DOHH2 (cell line): ENCODE data around the gene SAP130.

Source experiments
- H3F3A ChIP-seq: fragments of 200-600 bp; sonication (generic), shearing (Covaris generic); 2 replicates; pipeline ENCODE4 v1.6.0; 2016; ENCODE audit warnings: antibody characterized with exemption, mild to moderate bottlenecking; ENCODE audit not compliant: control insufficient read depth, insufficient read depth
- H3K27ac ChIP-seq: fragments of 200-600 bp; sonication (generic); 2 replicates; pipeline ENCODE4 v1.5.1; 2014; ENCODE audit warnings: low read depth, mild to moderate bottlenecking, low read length, moderate library complexity
- H3K27me3 ChIP-seq: fragments of 200-600 bp; sonication (generic); 2 replicates; pipeline ENCODE4 v1.6.1; 2014; ENCODE audit warnings: mild to moderate bottlenecking, low read length, mixed read lengths; ENCODE audit not compliant: control insufficient read depth
- H3K36me3 ChIP-seq: fragments of 200-600 bp; sonication (generic); 2 replicates; pipeline ENCODE4 v1.6.1; 2014; ENCODE audit warnings: mild to moderate bottlenecking, low read length, moderate library complexity, mixed read lengths; ENCODE audit not compliant: control insufficient read depth
- H3K4me1 ChIP-seq: fragments of 200-600 bp; sonication (generic); 2 replicates; pipeline ENCODE4 v1.6.1; 2014; ENCODE audit warnings: mild to moderate bottlenecking, low read length, mixed read lengths; ENCODE audit not compliant: control insufficient read depth
- H3K4me2 ChIP-seq: fragments of 200-600 bp; sonication (generic); 2 replicates; pipeline ENCODE4 v1.6.0; 2014; ENCODE audit warnings: mild to moderate bottlenecking, low read length, moderate library complexity
- H3K4me3 ChIP-seq: fragments of 200-600 bp; sonication (generic); 2 replicates; pipeline ENCODE4 v1.5.1; 2014; ENCODE audit warnings: mild to moderate bottlenecking, low read length, mixed read lengths
- H3K79me2 ChIP-seq: fragments of 200-600 bp; sonication (generic); 2 replicates; pipeline ENCODE4 v1.6.1; 2014; ENCODE audit warnings: mild to moderate bottlenecking, low read length, mixed read lengths; ENCODE audit not compliant: control insufficient read depth
- H3K9me2 ChIP-seq: fragments of 200-600 bp; sonication (generic); replicated peaks from 2 replicates; pipeline ENCODE4 v1.6.1; 2014; ENCODE audit warnings: mild to moderate bottlenecking, low read length, mixed read lengths; ENCODE audit not compliant: control insufficient read depth
- H3K9me3 ChIP-seq: fragments of 200-600 bp; sonication (generic); 2 replicates; pipeline ENCODE4 v1.6.1; 2014; ENCODE audit warnings: antibody characterized with exemption, low read length, mixed read lengths; ENCODE audit not compliant: control insufficient read depth, insufficient read depth
- H4K20me1 ChIP-seq: fragments of 200-600 bp; sonication (generic); 2 replicates; pipeline ENCODE4 v1.6.0; 2014; ENCODE audit warnings: low read depth, mild to moderate bottlenecking, antibody characterized with exemption, low read length, moderate library complexity; ENCODE audit not compliant: control insufficient read depth, insufficient read depth
- CTCF ChIP-seq: fragments of 200-600 bp; sonication (generic); IDR thresholded peaks from one replicate; pipeline ENCODE4 v1.5.1; 2014; ENCODE audit warnings: antibody characterized with exemption, mild to moderate bottlenecking, low read depth, low read length; ENCODE audit not compliant: poor library complexity, severe bottlenecking
- EZH2phosphoT487 ChIP-seq: fragments of 200-600 bp; sonication (generic); IDR thresholded peaks from 2 replicates; pipeline ENCODE4 v1.6.1; 2017; ENCODE audit warnings: borderline replicate concordance, mild to moderate bottlenecking, antibody characterized with exemption, low read length, moderate library complexity, mixed read lengths

Gene SAP130

GRCh38 chr2:128004509-128004908 lies 23.4 kb downstream of the SAP130 start:
- TF ChIP-seq EZH2phosphoT487 (no peak), CTCF (no peak)
- Histone ChIP-seq H3K9me3 (no peaks in the 10 kb centered on the region), H3K79me2 (no peaks in the 10 kb centered on the region), H3K9me2 (no peaks in the 10 kb centered on the region), H3F3A (no peaks in the 10 kb centered on the region), H3K27ac (no peak overlapping the region), H3K4me3 (no peak overlapping the region), H3K27me3 (no peaks in the 10 kb centered on the region), H3K4me1 (no peaks in the 10 kb centered on the region), H4K20me1 (no peaks in the 10 kb centered on the region), H3K36me3 (peaks cover 82% of the 10 kb centered on the region), H3K4me2 (no peak overlapping the region)

GRCh38 chr2:128003463-128003862 lies 24.4 kb downstream of the SAP130 start:
- no peaks in the 10 kb centered on the region for H3K9me2 ChIP-seq
- H3K36me3 ChIP-seq: peaks cover 82% of the 10 kb centered on the region
- no peaks in the 10 kb centered on the region for H3K79me2 ChIP-seq
- TF ChIP-seq EZH2phosphoT487: no peak
- no peak overlapping the region for H3K4me3 ChIP-seq
- H3K4me1 ChIP-seq: no peaks in the 10 kb centered on the region
- H3K9me3 ChIP-seq: no peaks in the 10 kb centered on the region
- no peaks in the 10 kb centered on the region for H4K20me1 ChIP-seq
- no peak overlapping the region for H3K4me2 ChIP-seq
- no peak overlapping the region for H3K27ac ChIP-seq
- H3F3A ChIP-seq: no peaks in the 10 kb centered on the region
- H3K27me3 ChIP-seq: no peaks in the 10 kb centered on the region

GRCh38 chr2:127996160-127996559 lies 31.7 kb downstream of the SAP130 start:
- TF ChIP-seq CTCF (no peak), EZH2phosphoT487 (no peak)
- Histone ChIP-seq H3K4me1 (no peaks in the 10 kb centered on the region), H3F3A (no peaks in the 10 kb centered on the region), H3K79me2 (no peaks in the 10 kb centered on the region), H3K4me2 (no peak overlapping the region), H3K9me2 (no peaks in the 10 kb centered on the region), H3K9me3 (no peaks in the 10 kb centered on the region), H3K27ac (no peak overlapping the region), H3K27me3 (no peaks in the 10 kb centered on the region), H3K4me3 (no peak overlapping the region), H4K20me1 (no peaks in the 10 kb centered on the region), H3K36me3 (peaks cover 80% of the 10 kb centered on the region)

GRCh38 chr2:127995725-127996124 lies 32.1 kb downstream of the SAP130 start:
- H3K36me3 ChIP-seq: peaks cover 76% of the 10 kb centered on the region
- no peak for TF ChIP-seq EZH2phosphoT487
- H3K9me2 ChIP-seq: no peaks in the 10 kb centered on the region

More at GRCh38 chr2:127995725-127996124, 32.1 kb downstream of the SAP130 start:
- Histone ChIP-seq H3K9me3 (no peaks in the 10 kb centered on the region), H3K4me1 (no peaks in the 10 kb centered on the region), H3F3A (no peaks in the 10 kb centered on the region), H4K20me1 (no peaks in the 10 kb centered on the region), H3K79me2 (no peaks in the 10 kb centered on the region), H3K27ac (no peak overlapping the region), H3K4me2 (no peak overlapping the region), H3K4me3 (no peak overlapping the region), H3K27me3 (no peaks in the 10 kb centered on the region)
